Activated CD4-positive, alpha-beta memory T cell treated with anti-CD3 and anti-CD28 coated beads, Interleukin-2, amount 10 ng/mL, durations not matched to agents 7 days and 5 days (primary cell): ENCODE results near the gene CAP1. TPM values are rescaled to one million over a fixed set of nuclear protein-coding genes. Genes with fewer than 3 reads are reported as not detected.
A peak's percentile ranks its signal among the peaks of the same experiment; 100 is the strongest.
"Not testable (repeated sequence)": the region's sequence is repeated elsewhere in the genome, so short reads cannot be mapped to it uniquely, and the experiment has no call there.

Experiments used
- CTCF ChIA-PET: fragments of 350-600 bp; sonication (Branson Sonifier 250); formaldehyde crosslinking; loops from one replicate; lab custom pipeline; 2021; ENCODE audit warnings: antibody characterized with exemption, inconsistent platforms; lab: Charles Lee
- POLR2A ChIA-PET: fragments of 350-600 bp; sonication (Branson Sonifier 250); formaldehyde crosslinking; loops from one replicate; lab custom pipeline; 2021; ENCODE audit warnings: antibody characterized with exemption; lab: Charles Lee
- DNase-seq: peaks from one replicate; pipeline ENCODE4 v3.0.0-alpha.2; 2020
- H3K27ac Mint-ChIP-seq: one replicate; pipeline ENCODE4 v1.8.0; 2021; ENCODE audit warnings: mild to moderate bottlenecking, mixed read lengths
- H3K27me3 Mint-ChIP-seq: one replicate; pipeline ENCODE4 v1.8.0; 2021; ENCODE audit warnings: mixed read lengths
- H3K36me3 Mint-ChIP-seq: one replicate; pipeline ENCODE4 v1.8.0; 2021; ENCODE audit warnings: low read depth, mixed read lengths
- H3K4me1 Mint-ChIP-seq: one replicate; pipeline ENCODE4 v1.8.0; 2021; ENCODE audit warnings: mixed read lengths
- H3K4me3 Mint-ChIP-seq: one replicate; pipeline ENCODE4 v1.8.0; 2021; ENCODE audit warnings: mild to moderate bottlenecking, mixed read lengths
- H3K9me3 Mint-ChIP-seq: one replicate; pipeline ENCODE4 v1.8.0; 2021; ENCODE audit warnings: mixed read lengths
- total RNA-seq, 2 experiments: library from RNA; stranded (reverse); gene quantifications; one replicate each; pipeline ENCODE4 v1.2.3, GENCODE V29; 2021

CAP1 gene
- total RNA-seq = 100 to 1,000 TPM; 890 to 908 TPM

DNA sequence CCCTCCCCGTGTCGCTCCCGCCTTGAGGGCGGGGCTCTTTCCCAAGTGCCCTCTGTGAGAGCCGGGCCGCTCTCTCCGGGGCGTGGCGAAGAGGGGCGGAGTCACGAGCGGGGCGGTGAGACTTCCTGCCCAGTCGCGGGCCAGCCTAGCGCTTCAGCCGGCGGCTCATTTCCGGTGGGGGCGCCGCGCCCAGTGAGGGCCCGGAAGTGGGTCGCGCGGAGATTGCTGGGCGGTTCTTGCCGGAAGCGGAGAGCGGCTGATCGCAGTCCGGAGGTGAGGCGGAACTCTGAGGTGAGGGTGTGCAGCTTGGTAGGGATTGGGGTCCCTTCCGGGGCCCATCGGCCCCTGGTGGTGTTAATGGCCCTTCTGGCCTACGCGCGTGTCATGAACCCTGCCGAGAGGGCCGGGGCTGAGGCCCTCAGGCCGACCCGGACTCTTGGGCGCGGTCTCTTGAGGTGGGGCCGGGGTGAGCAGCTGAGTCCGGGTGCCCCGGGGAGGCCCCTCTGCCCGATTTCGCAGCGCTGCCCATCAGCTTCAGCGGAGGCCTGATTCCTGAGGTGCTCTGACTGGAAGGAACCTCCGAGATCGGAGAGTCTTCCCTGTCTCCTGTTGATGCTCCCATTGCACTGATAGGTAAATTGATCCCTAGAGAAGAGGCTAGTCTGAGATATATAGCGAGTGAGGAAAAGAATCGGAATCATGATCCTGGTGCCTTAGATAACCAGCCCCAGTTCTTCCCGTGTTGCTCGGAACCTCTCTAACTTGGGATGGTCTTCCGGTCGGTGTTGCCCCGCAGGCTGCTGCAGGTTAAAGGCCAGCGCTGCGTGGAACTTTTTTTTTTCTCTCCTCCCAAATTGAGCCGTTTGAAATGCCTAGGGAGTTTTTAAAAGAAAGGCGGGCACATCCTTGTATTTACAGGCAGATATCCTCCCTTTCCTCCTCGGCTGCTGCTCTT, at the start of gene CAP1:
CAP1 (plus strand) TSS at position 219 of the 955 bp plus-strand sequence. CDS start 18,618 bp downstream, outside the sequence.
- peak within 1 kb of the TSS; percentile 88 for H3K4me3 Mint-ChIP-seq
- CTCF ChIA-PET = interaction anchor here (0.6 to 2.2 kb wide), 7 partner anchors 9 to 158 kb away, joined by 3 to 8 read pairs (median 4); no protein-coding TSS in a partner anchor

DNA sequence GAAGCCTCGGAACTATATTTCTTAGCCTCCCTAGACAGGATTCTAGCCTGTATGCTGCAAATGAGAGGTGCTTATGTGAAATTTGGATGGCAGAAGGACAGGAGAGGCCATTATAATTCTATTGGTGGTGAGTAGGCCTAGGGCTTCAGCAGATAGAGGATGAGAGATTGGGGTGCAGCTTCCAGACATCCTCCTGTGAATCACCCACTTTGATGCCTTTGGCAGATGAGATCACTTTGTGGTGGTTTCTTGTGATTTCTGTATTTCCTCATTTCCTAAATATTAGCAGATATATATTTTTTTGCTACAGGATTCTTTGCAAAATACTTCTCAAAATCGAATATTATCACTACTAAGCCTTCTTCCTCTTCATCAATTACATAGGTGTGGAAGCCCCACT, 48.3 kb upstream of the CAP1 start:
- H3K9me3 Mint-ChIP-seq = no peaks in the 10 kb centered on the region
- peaks cover 16% of the 10 kb centered on the region for H3K4me1 Mint-ChIP-seq
- no peaks in the 10 kb centered on the region for H3K36me3 Mint-ChIP-seq
- no peaks in the 10 kb centered on the region for H3K27me3 Mint-ChIP-seq
- ChIA-PET POLR2A (no interaction called here), CTCF (interaction anchor here (0.6 to 1.2 kb wide), 2 partner anchors 11 to 109 kb away, joined by 3 read pairs; partner anchors contain the start of gene TRIT1)
- no peak overlapping the region for H3K27ac Mint-ChIP-seq
- no peak overlapping the region for H3K4me3 Mint-ChIP-seq
- DNase-seq = no peak

More for the DNA sequence above, at the start of gene CAP1:
- Mint-ChIP-seq H3K9me3 (no peaks in the 10 kb centered on the region), H3K27ac (peak within 1 kb of the TSS; percentile 95), H3K36me3 (peaks cover 65% of the 10 kb centered on the region), H3K27me3 (no peaks in the 10 kb centered on the region), H3K4me1 (peaks cover 56% of the 10 kb centered on the region)
- POLR2A ChIA-PET = interaction anchor here (0.5 to 14.1 kb wide), 34 partner anchors 9 to 939 kb away, joined by 3 to 253 read pairs (median 6); partner anchors contain the start of genes CTPS1, MFSD2A, MYCL and NFYC
- DNase-seq = peak; percentile 100

- no peaks in the 10 kb centered on the region for H3K36me3 Mint-ChIP-seq
- H3K4me1 Mint-ChIP-seq = peaks cover 16% of the 10 kb centered on the region
- POLR2A ChIA-PET = no interaction called here
- no peaks in the 10 kb centered on the region for H3K27me3 Mint-ChIP-seq
- CTCF ChIA-PET = no interaction called here
- no peak overlapping the region for H3K4me3 Mint-ChIP-seq
- no peak overlapping the region for H3K27ac Mint-ChIP-seq
- DNase-seq = no peak
- no peaks in the 10 kb centered on the region for H3K9me3 Mint-ChIP-seq
These were observed 47.6 kb upstream of the CAP1 start for GRCh38 chr1:39992888-39993287.

DNA sequence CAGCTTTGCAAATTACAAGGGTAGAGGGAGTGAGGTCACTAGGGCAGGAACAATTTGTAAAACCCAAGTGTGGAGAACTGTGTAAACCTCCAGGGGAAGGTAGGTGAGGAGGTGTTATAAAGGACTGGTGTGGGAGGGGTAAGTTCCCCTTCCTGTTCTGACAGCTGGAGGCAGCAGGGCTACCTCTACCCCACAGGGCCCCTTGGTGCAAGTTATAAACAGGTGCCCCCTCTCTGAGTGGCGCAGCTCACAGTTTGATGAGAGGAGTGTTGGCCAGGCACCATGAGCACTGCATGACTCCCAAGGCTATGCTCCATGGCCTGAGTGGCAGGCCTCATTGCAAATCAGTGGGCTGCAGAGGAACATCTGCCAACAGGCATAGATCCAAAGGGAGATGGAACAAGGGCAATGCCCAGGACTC, 44.5 kb upstream of the CAP1 start:
- POLR2A ChIA-PET = interaction anchor here (2.1 kb wide), 1 partner anchor 44 kb away, joined by 6 read pairs; the partner anchor contains the start of gene CAP1
- no peak for DNase-seq
- H3K9me3 Mint-ChIP-seq = peaks cover 3% of the 10 kb centered on the region
- H3K36me3 Mint-ChIP-seq = no peaks in the 10 kb centered on the region
- CTCF ChIA-PET = no interaction called here
- peaks cover 10% of the 10 kb centered on the region for H3K4me1 Mint-ChIP-seq
- H3K4me3 Mint-ChIP-seq = no peak overlapping the region
- no peaks in the 10 kb centered on the region for H3K27me3 Mint-ChIP-seq
- H3K27ac Mint-ChIP-seq = no peak overlapping the region

GRCh38 chr1:39996396-39997004, 44.0 kb upstream of the CAP1 start:
- H3K27ac Mint-ChIP-seq = no peak overlapping the region
- peaks cover 10% of the 10 kb centered on the region for H3K4me1 Mint-ChIP-seq
- no peak for DNase-seq
- POLR2A ChIA-PET = interaction anchor here (2.1 kb wide), 1 partner anchor 43 kb away, joined by 6 read pairs; the partner anchor contains the start of gene CAP1
- H3K4me3 Mint-ChIP-seq = no peak overlapping the region
- CTCF ChIA-PET = no interaction called here
- no peaks in the 10 kb centered on the region for H3K36me3 Mint-ChIP-seq
- peaks cover 3% of the 10 kb centered on the region for H3K9me3 Mint-ChIP-seq
- no peaks in the 10 kb centered on the region for H3K27me3 Mint-ChIP-seq

DNA sequence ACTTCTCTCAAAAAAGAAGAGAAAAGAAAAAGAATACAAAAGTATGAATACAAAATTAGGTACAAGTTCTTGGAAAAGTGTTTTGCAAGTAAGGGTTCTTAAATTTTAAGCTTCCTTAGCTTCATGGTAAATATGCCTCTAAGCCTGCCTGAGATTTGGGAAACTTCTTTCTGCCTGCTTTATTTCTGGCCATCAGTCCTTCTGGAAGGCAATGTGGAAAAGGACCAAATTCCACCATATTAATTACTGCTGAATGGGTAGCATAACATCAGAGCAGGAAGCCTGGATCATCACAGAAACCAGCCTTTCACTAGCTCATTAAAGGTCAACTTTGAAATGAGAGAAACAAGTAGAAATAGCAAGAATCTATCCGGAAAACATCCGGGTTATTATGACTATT, 39.1 kb upstream of the CAP1 start:
- no peak for DNase-seq
- Mint-ChIP-seq H3K27me3 (peaks cover 7% of the 10 kb centered on the region), H3K36me3 (no peaks in the 10 kb centered on the region), H3K4me1 (peaks cover 11% of the 10 kb centered on the region), H3K9me3 (peaks cover 3% of the 10 kb centered on the region), H3K4me3 (no peak overlapping the region), H3K27ac (no peak overlapping the region)
- ChIA-PET CTCF (interaction anchor here (0.8 to 2.0 kb wide), 2 partner anchors 28 to 142 kb away, joined by 3 to 6 read pairs; no protein-coding TSS in a partner anchor), POLR2A (interaction anchor here (1.1 kb wide), 1 partner anchor 14 kb away, joined by 3 read pairs; no protein-coding TSS in a partner anchor)

- Mint-ChIP-seq H3K9me3 (peaks cover 3% of the 10 kb centered on the region), H3K36me3 (no peaks in the 10 kb centered on the region), H3K27ac (no peak overlapping the region), H3K27me3 (peaks cover 7% of the 10 kb centered on the region), H3K4me3 (no peak overlapping the region), H3K4me1 (peaks cover 9% of the 10 kb centered on the region)
- ChIA-PET POLR2A (no interaction called here), CTCF (interaction anchor here (0.6 to 1.5 kb wide), 6 partner anchors 11 to 332 kb away, joined by 3 to 6 read pairs (median 3); no protein-coding TSS in a partner anchor)
- DNase-seq = no peak
These were observed 37.1 kb upstream of the CAP1 start for GRCh38 chr1:40003156-40004093.

GRCh38 chr1:40004857-40005256, 35.7 kb upstream of the CAP1 start:
- Mint-ChIP-seq H3K36me3 (no peaks in the 10 kb centered on the region), H3K27ac (no peak overlapping the region), H3K4me3 (no peak overlapping the region), H3K9me3 (no peaks in the 10 kb centered on the region), H3K4me1 (peaks cover 9% of the 10 kb centered on the region), H3K27me3 (peaks cover 7% of the 10 kb centered on the region)
- DNase-seq = no peak
- POLR2A ChIA-PET = no interaction called here
- CTCF ChIA-PET = interaction anchor here (0.7 to 1.5 kb wide), 3 partner anchors 23 to 943 kb away, joined by 3 to 5 read pairs (median 3); no protein-coding TSS in a partner anchor

DNA sequence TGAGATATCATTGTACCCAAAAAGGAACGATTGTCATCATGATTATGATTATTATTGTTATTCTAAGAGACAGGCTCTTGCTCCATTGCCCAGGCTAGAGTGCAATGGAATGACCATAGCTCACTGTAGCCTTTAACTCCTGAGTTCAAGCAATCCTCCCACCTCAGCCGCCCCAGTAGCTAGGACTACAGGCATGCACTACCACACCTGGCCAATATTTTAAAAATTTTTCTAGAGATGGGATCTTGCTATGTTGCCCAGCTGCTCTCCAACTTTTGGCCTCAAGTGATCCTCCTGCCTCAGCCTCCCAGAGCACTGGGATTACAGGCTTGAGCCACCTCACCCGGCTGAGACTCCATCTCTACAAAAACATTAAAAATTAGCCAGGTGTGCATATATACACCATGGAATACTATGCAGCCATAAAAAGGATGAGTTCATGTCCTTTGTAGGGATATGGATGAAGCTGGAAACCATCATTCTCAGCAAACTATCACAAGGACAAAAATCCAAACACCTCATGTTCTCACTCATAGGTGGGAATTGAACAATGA, 33.0 kb upstream of the CAP1 start:
- DNase-seq, POLR2A ChIA-PET, H3K9me3 Mint-ChIP-seq, CTCF ChIA-PET, H3K36me3 Mint-ChIP-seq, H3K4me1 Mint-ChIP-seq, H3K27ac Mint-ChIP-seq, H3K4me3 Mint-ChIP-seq, H3K27me3 Mint-ChIP-seq: not testable (repeated sequence)

DNA sequence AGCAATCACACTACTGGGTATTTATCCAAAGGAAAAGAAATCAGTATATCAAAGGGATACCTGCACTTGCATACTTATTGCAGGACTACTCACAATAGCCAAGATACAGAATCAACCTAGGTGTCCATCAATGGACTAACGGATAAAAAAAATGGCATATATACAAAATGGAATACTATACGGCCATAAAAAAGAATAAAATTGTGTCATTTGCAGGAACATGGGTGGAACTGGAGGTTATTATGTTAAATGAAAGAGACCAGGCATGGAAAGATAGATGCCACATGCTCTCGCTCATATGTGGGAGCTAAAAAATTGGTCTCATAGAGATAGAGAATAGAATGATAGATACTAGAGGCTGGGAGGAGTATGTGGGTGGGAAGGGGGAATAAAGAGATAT, 29.3 kb upstream of the CAP1 start:
- DNase-seq = no peak
- Mint-ChIP-seq H3K9me3 (peaks cover 8% of the 10 kb centered on the region), H3K36me3 (no peaks in the 10 kb centered on the region), H3K4me1 (peaks cover 9% of the 10 kb centered on the region), H3K4me3 (no peak overlapping the region), H3K27ac (no peak overlapping the region), H3K27me3 (peaks cover 3% of the 10 kb centered on the region)
- ChIA-PET POLR2A (no interaction called here), CTCF (interaction anchor here (1.0 kb wide), 1 partner anchor 91 kb away, joined by 4 read pairs; no protein-coding TSS in a partner anchor)

DNA sequence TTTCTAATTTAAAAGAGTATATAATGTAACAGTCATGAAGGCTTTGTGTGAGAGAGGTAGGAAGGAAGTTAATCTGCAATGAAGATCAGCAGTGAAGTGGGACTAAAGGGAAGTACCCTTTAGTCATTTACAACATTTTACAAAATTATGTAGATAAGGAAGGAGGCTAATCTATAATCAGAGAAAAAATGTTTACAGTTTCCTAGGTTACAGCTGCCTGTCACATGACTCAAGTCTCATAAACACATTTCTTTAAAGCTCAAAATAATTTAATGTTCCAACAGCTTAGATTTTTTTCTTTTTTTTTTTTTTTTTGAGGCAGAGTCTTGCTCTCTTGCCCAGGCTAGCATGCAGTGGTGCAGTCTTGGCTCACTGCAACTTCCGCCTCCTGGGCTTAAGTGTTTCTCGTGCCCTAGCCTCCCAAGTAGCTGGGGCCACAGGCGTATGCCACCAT, 26.2 kb upstream of the CAP1 start:
- DNase-seq = no peak
- peaks cover 12% of the 10 kb centered on the region for H3K4me1 Mint-ChIP-seq
- peaks cover 8% of the 10 kb centered on the region for H3K9me3 Mint-ChIP-seq
- CTCF ChIA-PET = interaction anchor here (0.6 to 3.0 kb wide), 4 partner anchors 14 to 40 kb away, joined by 3 to 13 read pairs (median 6); partner anchors contain the start of gene CAP1
- POLR2A ChIA-PET = interaction anchor here (1.6 to 1.7 kb wide), 2 partner anchors 18 to 25 kb away, joined by 5 to 10 read pairs; partner anchors contain the start of gene CAP1
- peaks cover 3% of the 10 kb centered on the region for H3K27me3 Mint-ChIP-seq
- no peak overlapping the region for H3K27ac Mint-ChIP-seq
- H3K36me3 Mint-ChIP-seq = no peaks in the 10 kb centered on the region
- no peak overlapping the region for H3K4me3 Mint-ChIP-seq
